Upper lobe of right lung (tissue), 1 donor: ENCODE measurements around the gene PRIMPOL. TPM values are rescaled to one million over a fixed set of nuclear protein-coding genes. Genes with fewer than 3 reads are reported as not detected.
"Not testable (repeated sequence)": the region's sequence is repeated elsewhere in the genome, so short reads cannot be mapped to it uniquely, and the experiment has no call there.

Experiments
- ATAC-seq: fragments of 200-7000 bp; cut with Tn5 transposase; one replicate; pipeline ENCODE4 v1.9.1; 2020; ENCODE audit warnings: mild to moderate bottlenecking, moderate library complexity
- DNase-seq: peaks from one replicate; pipeline ENCODE4 v3.0.0-alpha.2; 2020
- H3K27ac ChIP-seq: fragments of 200-600 bp; one replicate; pipeline ENCODE4 v1.8.0; 2022
- H3K27me3 ChIP-seq: fragments of 200-600 bp; one replicate; pipeline ENCODE4 v1.8.0; 2022; ENCODE audit warnings: mild to moderate bottlenecking
- H3K36me3 ChIP-seq: fragments of 200-600 bp; one replicate; pipeline ENCODE4 v1.8.0; 2022
- H3K4me1 ChIP-seq: fragments of 200-600 bp; one replicate; pipeline ENCODE4 v1.8.0; 2022
- H3K4me3 ChIP-seq: fragments of 200-600 bp; one replicate; pipeline ENCODE4 v1.8.0; 2022; ENCODE audit warnings: mild to moderate bottlenecking
- H3K9me3 ChIP-seq: fragments of 200-600 bp; one replicate; pipeline ENCODE4 v1.8.0; 2022
- CTCF ChIP-seq: fragments of 200-600 bp; IDR thresholded peaks from one replicate; pipeline ENCODE4 v1.8.0; 2022; ENCODE audit warnings: antibody characterized with exemption
- intact Hi-C: fragments of 100-400 bp; cut with DNase I; formaldehyde crosslinking; loops from one replicate; pipeline ENCODE4 v1.11.0; 2022
- total RNA-seq: library from RNA; stranded (reverse); fragmentation: NEBNext Ultra II Directional; extraction: Animal tissue kit (Norgen Biotek cat#: 25700); gene quantifications from one replicate; pipeline ENCODE4 v1.2.1, GENCODE V29; 2021
- donor health status: DM: no; HTN: yes; CAD: no; lungs with severe emphysema.

PRIMPOL gene
- total RNA-seq, 1 donor from 2014 or later, result 14.4 TPM

- ATAC-seq (peak; percentile 99), DNase-seq (peak; percentile 96)
- peaks cover 6% of the 10 kb centered on the region for H3K4me1 ChIP-seq
- peak within 1 kb of the TSS; percentile 37 for H3K27ac ChIP-seq
- H3K9me3 ChIP-seq, result no peaks in the 10 kb centered on the region
- peak within 1 kb of the TSS; percentile 94 for H3K4me3 ChIP-seq
- no peaks in the 10 kb centered on the region for H3K27me3 ChIP-seq
- no peaks in the 10 kb centered on the region for H3K36me3 ChIP-seq
- TF ChIP-seq CTCF, result no peak
- intact Hi-C loops, result no loop called here
Observed at GRCh38 chr4:184733654-184734524, 84.4 kb downstream of the PRIMPOL start, which contains the start of gene CENPU. Gene CENPU (minus strand): TSS chr4:184734096. CDS start chr4:184734062, 34 bp downstream.

GRCh38 chr4:184734758-184735157 lies 85.2 kb downstream of the PRIMPOL start:
- H3K27ac ChIP-seq, result no peak overlapping the region
- H3K9me3 ChIP-seq, result no peaks in the 10 kb centered on the region
- no peaks in the 10 kb centered on the region for H3K36me3 ChIP-seq
- H3K4me1 ChIP-seq, result peaks cover 6% of the 10 kb centered on the region
- DNase-seq (no peak), ATAC-seq (no peak)
- no peaks in the 10 kb centered on the region for H3K27me3 ChIP-seq
- no peak for TF ChIP-seq CTCF
- no peak overlapping the region for H3K4me3 ChIP-seq
- intact Hi-C loops, result no loop called here

- H3K9me3 ChIP-seq, H3K27ac ChIP-seq, H3K36me3 ChIP-seq, H3K27me3 ChIP-seq, intact Hi-C loops, H3K4me1 ChIP-seq, H3K4me3 ChIP-seq, ATAC-seq, DNase-seq: not testable (repeated sequence)
Observed at GRCh38 chr4:184739575-184739974, 90.0 kb downstream of the PRIMPOL start.

- no peak overlapping the region for H3K27ac ChIP-seq
- peaks cover 2% of the 10 kb centered on the region for H3K4me1 ChIP-seq
- DNase-seq (no peak), ATAC-seq (no peak)
- no peak for TF ChIP-seq CTCF
- no peak overlapping the region for H3K4me3 ChIP-seq
- intact Hi-C loops, result no loop called here
- H3K9me3 ChIP-seq, result no peaks in the 10 kb centered on the region
- no peaks in the 10 kb centered on the region for H3K27me3 ChIP-seq
- no peaks in the 10 kb centered on the region for H3K36me3 ChIP-seq
Observed at GRCh38 chr4:184740980-184741391, 91.4 kb downstream of the PRIMPOL start.

- H3K27ac ChIP-seq, H3K27me3 ChIP-seq, H3K36me3 ChIP-seq, intact Hi-C loops, H3K4me3 ChIP-seq, DNase-seq, ATAC-seq, H3K9me3 ChIP-seq, H3K4me1 ChIP-seq: not testable (repeated sequence)
Observed at GRCh38 chr4:184741651-184742050, 92.1 kb downstream of the PRIMPOL start.

GRCh38 chr4:184743650-184744049 lies 94.1 kb downstream of the PRIMPOL start:
- Histone ChIP-seq H3K4me1 (peaks cover 23% of the 10 kb centered on the region), H3K9me3 (no peaks in the 10 kb centered on the region), H3K27ac (no peak overlapping the region), H3K36me3 (no peaks in the 10 kb centered on the region), H3K27me3 (no peaks in the 10 kb centered on the region), H3K4me3 (no peak overlapping the region)
- TF ChIP-seq CTCF, result no peak
- DNase-seq, result no peak
- intact Hi-C loops, result no loop called here
- no peak for ATAC-seq
